CD14-positive monocyte (primary cell): ENCODE results near the gene FLII. TPM values are rescaled to one million over a fixed set of nuclear protein-coding genes. Genes with fewer than 3 reads are reported as not detected.

ENCODE experiments used
- DNase-seq, 3 donors: peaks; one replicate each; pipeline ENCODE4 v3.0.0-alpha.2; 2011 to 2022
- H2AFZ ChIP-seq: 2 replicates; pipeline ENCODE4 v1.6.0; 2012; ENCODE audit warnings: mild to moderate bottlenecking, low read depth, low read length, inconsistent platforms; ENCODE audit not compliant: insufficient read depth, poor library complexity, severe bottlenecking
- H3K27ac ChIP-seq, 2 donors: 1 replicate in 1 of 2; 2 replicates in 1 of 2; pipeline ENCODE4 v1.5.1; 2012 to 2013; ENCODE audit warnings: low read length in 2 of 2, control low read depth in 1 of 2, inconsistent platforms in 1 of 2, low read depth in 1 of 2, mild to moderate bottlenecking in 1 of 2
- H3K27me3 ChIP-seq, 2 donors: one replicate each; pipeline versions ENCODE4 v1.6.0 to v1.6.1; 2011 to 2013; ENCODE audit warnings: low read length in 2 of 2; ENCODE audit not compliant: control insufficient read depth in 2 of 2, insufficient read depth in 2 of 2
- H3K36me3 ChIP-seq, 2 donors: replicated peaks in 1 of 2; 1 replicate in 1 of 2; 2 replicates in 1 of 2; pipeline versions ENCODE4 v1.5.1 to v1.6.1; 2012 to 2013; ENCODE audit warnings: low read length in 2 of 2, control low read depth in 1 of 2, inconsistent platforms in 1 of 2, mild to moderate bottlenecking in 1 of 2; ENCODE audit not compliant: insufficient read depth in 2 of 2, control insufficient read depth in 1 of 2
- H3K4me1 ChIP-seq, 2 donors: 1 replicate in 1 of 2; 2 replicates in 1 of 2; pipeline versions ENCODE4 v1.5.1 to v1.6.1; 2012 to 2013; ENCODE audit warnings: low read length in 2 of 2, control low read depth in 1 of 2, inconsistent platforms in 1 of 2, mild to moderate bottlenecking in 1 of 2, moderate library complexity in 1 of 2; ENCODE audit not compliant: insufficient read depth in 2 of 2, control insufficient read depth in 1 of 2
- H3K4me2 ChIP-seq: replicated peaks from 2 replicates; pipeline ENCODE3; 2012; ENCODE audit warnings: low read length, moderate library complexity, mild to moderate bottlenecking; ENCODE audit not compliant: poor library complexity, severe bottlenecking; ENCODE audit errors: extremely low read depth
- H3K4me3 ChIP-seq, 3 experiments: fragments of 200-600 bp in 1 of 3; sonication (generic) in 1 of 3; replicated peaks in 1 of 3; 1 replicate in 2 of 3; 2 replicates in 1 of 3; pipeline ENCODE4 v1.5.1; 2011 to 2013; ENCODE audit warnings: low read length in 3 of 3, mild to moderate bottlenecking in 3 of 3, control low read depth in 2 of 3, low read depth in 2 of 3, inconsistent platforms in 1 of 3, moderate library complexity in 1 of 3
- H3K79me2 ChIP-seq: 2 replicates; pipeline ENCODE4 v1.6.0; 2012; ENCODE audit warnings: mild to moderate bottlenecking, control low read depth, inconsistent platforms, low read length, moderate library complexity; ENCODE audit not compliant: insufficient read depth
- H3K9ac ChIP-seq: 2 replicates; pipeline ENCODE4 v1.6.0; 2017; ENCODE audit warnings: low read length, mild to moderate bottlenecking; ENCODE audit not compliant: insufficient read depth, poor library complexity, severe bottlenecking
- H3K9me3 ChIP-seq, 2 donors: replicated peaks in 1 of 2; 1 replicate in 1 of 2; 2 replicates in 1 of 2; pipeline versions ENCODE4 v1.5.1 to v1.6.1; 2012 to 2013; ENCODE audit warnings: low read length in 2 of 2, control low read depth in 1 of 2; ENCODE audit not compliant: control insufficient read depth in 1 of 2, insufficient read depth in 1 of 2
- H4K20me1 ChIP-seq: 2 replicates; pipeline ENCODE4 v1.6.0; 2012; ENCODE audit warnings: mild to moderate bottlenecking, low read length, control low read depth, moderate library complexity; ENCODE audit not compliant: insufficient read depth
- H3K27ac Mint-ChIP-seq, 7 donors: one replicate each; pipeline ENCODE4 v1.8.0; 2020; ENCODE audit warnings: mild to moderate bottlenecking in 7 of 7, mixed read lengths in 7 of 7, moderate library complexity in 6 of 7, inconsistent platforms in 2 of 7
- H3K27me3 Mint-ChIP-seq, 3 donors: one replicate each; pipeline ENCODE4 v1.8.0; 2021 to 2022; ENCODE audit warnings: low read depth in 3 of 3, mild to moderate bottlenecking in 3 of 3, mixed read lengths in 3 of 3, moderate library complexity in 3 of 3, inconsistent platforms in 1 of 3
- H3K36me3 Mint-ChIP-seq, 2 donors: one replicate each; pipeline ENCODE4 v1.8.0; 2020; ENCODE audit warnings: mixed read lengths in 2 of 2, inconsistent platforms in 1 of 2, mild to moderate bottlenecking in 1 of 2
- H3K4me1 Mint-ChIP-seq: one replicate; pipeline ENCODE4 v1.8.0; 2020; ENCODE audit warnings: mild to moderate bottlenecking, mixed read lengths
- H3K4me3 Mint-ChIP-seq, 2 donors: one replicate each; pipeline ENCODE4 v1.8.0; 2020; ENCODE audit warnings: mild to moderate bottlenecking in 2 of 2, mixed read lengths in 2 of 2, moderate library complexity in 1 of 2
- H3K9me3 Mint-ChIP-seq, 7 donors: one replicate each; pipeline ENCODE4 v1.8.0; 2020 to 2022; ENCODE audit warnings: mixed read lengths in 7 of 7, mild to moderate bottlenecking in 6 of 7, moderate library complexity in 6 of 7, inconsistent platforms in 2 of 7
- CTCF ChIP-seq: fragments of 200-600 bp; IDR thresholded peaks from one replicate; pipeline ENCODE4 v1.8.0; 2022; ENCODE audit warnings: antibody characterized with exemption, mild to moderate bottlenecking
- WGBS: methylation state at CpG from one replicate; pipeline ENCODE4 v1.1.5; 2013; ENCODE audit warnings: missing lambda C conversion rate; ENCODE audit not compliant: insufficient coverage; 5-methylcytosine and 5-hydroxymethylcytosine counted together
- intact Hi-C, 2 donors: fragments of 100-400 bp; cut with micrococcal nuclease; formaldehyde crosslinking; loops; one replicate each; pipeline versions ENCODE4 v1.15.0 to v1.15.1; 2023
- polyA plus RNA-seq, 3 donors: library from polyadenylated mRNA; depleted of rRNA in 1 of 3; unstranded in 2 of 3; stranded (reverse) in 1 of 3; fragments of 300-500 nt in 2 of 3; fragments of >200 nt in 1 of 3; fragmentation: Illumina TruSeq in 2 of 3; gene quantifications; 1 replicate in 2 of 3; 2 replicates in 1 of 3; pipeline ENCODE4 v1.2.3, GENCODE V29; 2012 to 2021

The FLII gene
- polyA plus RNA-seq, 3 donors, result 145 to 724 (median 227) TPM

- TF ChIP-seq CTCF, result no peak
- DNase-seq, result no peak
- WGBS, result 91% methylated on average over 12 of the region's 14 CpGs
Observed at GRCh38 chr17:18230288-18231141, 28.0 kb downstream of the FLII start.

GRCh38 chr17:18229771-18230170 lies 28.8 kb downstream of the FLII start:
- DNase-seq, result no peak
- no peak overlapping the region for H3K27ac ChIP-seq
- H3K9ac ChIP-seq, result no peak overlapping the region
- Mint-ChIP-seq H3K9me3 (peaks cover 0 to 2% (median 0%) of the 10 kb centered on the region in 7 donors), H3K4me1 (peaks cover 22% of the 10 kb centered on the region), H3K4me3 (no peak overlapping the region), H3K36me3 (peaks cover 13 to 26% of the 10 kb centered on the region in 2 donors), H3K27ac (no peak overlapping the region), H3K27me3 (peaks cover 3 to 7% (median 5%) of the 10 kb centered on the region in 3 donors)
- H4K20me1 ChIP-seq, result peaks cover 3% of the 10 kb centered on the region
- no peak for TF ChIP-seq CTCF
- no peaks in the 10 kb centered on the region for H3K27me3 ChIP-seq
- H3K79me2 ChIP-seq, result no peaks in the 10 kb centered on the region
- intact Hi-C loops, result no loop called here
- H3K4me1 ChIP-seq, result peaks cover 11 to 16% of the 10 kb centered on the region in 2 donors
- H3K4me2 ChIP-seq, result no peak overlapping the region
- H3K9me3 ChIP-seq, result no peaks in the 10 kb centered on the region
- H3K4me3 ChIP-seq, result no peak overlapping the region
- peaks cover 12 to 22% of the 10 kb centered on the region in 2 donors for H3K36me3 ChIP-seq
- WGBS, result 95% methylated on average over 7 of the region's 7 CpGs
- H2AFZ ChIP-seq, result no peak overlapping the region

More at GRCh38 chr17:18230288-18231141, 28.0 kb downstream of the FLII start:
- Mint-ChIP-seq H3K4me3 (peak overlapping the region in 1 of 2 donors; percentile 31), H3K9me3 (peaks cover 0 to 2% (median 0%) of the 10 kb centered on the region in 7 donors), H3K27me3 (peaks cover 3 to 7% (median 5%) of the 10 kb centered on the region in 3 donors), H3K4me1 (peaks cover 18% of the 10 kb centered on the region), H3K36me3 (peaks cover 18 to 33% of the 10 kb centered on the region in 2 donors), H3K27ac (no peak overlapping the region)
- Histone ChIP-seq H3K79me2 (no peaks in the 10 kb centered on the region), H3K9me3 (no peaks in the 10 kb centered on the region), H3K4me3 (no peak overlapping the region), H3K9ac (no peak overlapping the region), H3K27ac (no peak overlapping the region), H3K4me1 (peaks cover 7 to 11% of the 10 kb centered on the region in 2 donors), H3K36me3 (peaks cover 12 to 30% of the 10 kb centered on the region in 2 donors), H3K4me2 (no peak overlapping the region), H3K27me3 (no peaks in the 10 kb centered on the region), H2AFZ (no peak overlapping the region), H4K20me1 (peaks cover 3% of the 10 kb centered on the region)
- intact Hi-C loops, result no loop called here
